ENCODE measurements around the gene TRIM26.
"Not testable (repeated sequence)": the region's sequence is repeated elsewhere in the genome, so short reads cannot be mapped to it uniquely, and the experiment has no call there.

The TRIM26 gene

GRCh38 chr6:30212865-30213666, at the start of gene TRIM26:
TRIM26 (minus strand) TSS chr6:30213406; CDS start chr6:30199103, 14,303 bp downstream.
- peak; percentile 99 for DNase-seq

GRCh38 chr6:30260036-30260504, 46.9 kb upstream of the TRIM26 start:
- no peak for DNase-seq

- DNase-seq = peak; percentile 43
Measured at GRCh38 chr6:30259140-30260035, 46.2 kb upstream of the TRIM26 start.

- DNase-seq = peak; percentile 53
Measured at GRCh38 chr6:30258204-30258603, 45.0 kb upstream of the TRIM26 start.

- not testable (repeated sequence) for DNase-seq
Measured at GRCh38 chr6:30252417-30252816, 39.2 kb upstream of the TRIM26 start.

- no peak for DNase-seq
Measured at GRCh38 chr6:30244560-30244959, 31.4 kb upstream of the TRIM26 start.

GRCh38 chr6:30238178-30238795, 25.1 kb upstream of the TRIM26 start:
- peak; percentile 23 for DNase-seq

- DNase-seq = no peak
Measured at GRCh38 chr6:30234356-30234755, 21.1 kb upstream of the TRIM26 start.

GRCh38 chr6:30231067-30231466, 17.9 kb upstream of the TRIM26 start:
- no peak for DNase-seq

- DNase-seq = peak; percentile 24
Measured at GRCh38 chr6:30227763-30228487, 14.7 kb upstream of the TRIM26 start.

GRCh38 chr6:30227242-30227722, 14.1 kb upstream of the TRIM26 start:
- DNase-seq = no peak

GRCh38 chr6:30223339-30223738, 10.1 kb upstream of the TRIM26 start:
- DNase-seq = no peak

- not testable (repeated sequence) for DNase-seq
Measured at GRCh38 chr6:30221956-30222355, 8.8 kb upstream of the TRIM26 start.

- DNase-seq = not testable (repeated sequence)
Measured at GRCh38 chr6:30221395-30221794, 8.2 kb upstream of the TRIM26 start.

- peak; percentile 60 for DNase-seq
Measured at GRCh38 chr6:30219244-30219643, 6.0 kb upstream of the TRIM26 start.

- no peak for DNase-seq
Measured at GRCh38 chr6:30216096-30216495, 2.9 kb upstream of the TRIM26 start.

GRCh38 chr6:30214657-30214982, 1.4 kb upstream of the TRIM26 start:
- no peak for DNase-seq

- peak; percentile 83 for DNase-seq
Measured at GRCh38 chr6:30213957-30214656, 901 bp upstream of the TRIM26 start.

GRCh38 chr6:30213667-30213956, 406 bp upstream of the TRIM26 start:
- DNase-seq = no peak

GRCh38 chr6:30211899-30212298, 1.3 kb downstream of the TRIM26 start:
- DNase-seq = no peak

- no peak for DNase-seq
Measured at GRCh38 chr6:30211306-30211705, 1.9 kb downstream of the TRIM26 start.
